GOT3 (cell line): ENCODE measurements around the gene TBC1D24.

Experiments
- DNase-seq: peaks from one replicate; lab custom pipeline; 2025; ENCODE audit warnings: mixed read lengths; lab: John Stamatoyannopoulos, UW

TBC1D24 gene

GRCh38 chr16:2499454-2499853, 24.5 kb downstream of the TBC1D24 start:
- DNase-seq = no peak

GRCh38 chr16:2499890-2500429, 25.0 kb downstream of the TBC1D24 start:
- DNase-seq = no peak

- DNase-seq = no peak
Observed at GRCh38 chr16:2500430-2500917, 25.5 kb downstream of the TBC1D24 start.

- peak; percentile 8 for DNase-seq
Observed at GRCh38 chr16:2500918-2501750, 26.2 kb downstream of the TBC1D24 start.

- no peak for DNase-seq
Observed at GRCh38 chr16:2501946-2502895, 27.3 kb downstream of the TBC1D24 start.

- DNase-seq = no peak
Observed at GRCh38 chr16:2505695-2506094, 30.8 kb downstream of the TBC1D24 start.

GRCh38 chr16:2507052-2507659, 32.2 kb downstream of the TBC1D24 start:
- no peak for DNase-seq

- DNase-seq = no peak
Observed at GRCh38 chr16:2507665-2508064, 32.7 kb downstream of the TBC1D24 start.

- DNase-seq = no peak
Observed at GRCh38 chr16:2508722-2509400, 33.9 kb downstream of the TBC1D24 start.

- no peak for DNase-seq
Observed at GRCh38 chr16:2511128-2511800, 36.3 kb downstream of the TBC1D24 start.

GRCh38 chr16:2511996-2512734, 37.2 kb downstream of the TBC1D24 start:
- no peak for DNase-seq

- DNase-seq = no peak
Observed at GRCh38 chr16:2512735-2513404, 37.9 kb downstream of the TBC1D24 start.

- peak; percentile 69 for DNase-seq
Observed at GRCh38 chr16:2513405-2514332, 38.7 kb downstream of the TBC1D24 start, which contains the start of gene ATP6V0C. TSS of gene ATP6V0C (plus strand) at chr16:2513952. CDS start at chr16:2514104, 152 bp downstream.

- DNase-seq = no peak
Observed at GRCh38 chr16:2514333-2515179, 39.6 kb downstream of the TBC1D24 start.

- DNase-seq = no peak
Observed at GRCh38 chr16:2515180-2515851, 40.4 kb downstream of the TBC1D24 start.

GRCh38 chr16:2516391-2517240, 41.7 kb downstream of the TBC1D24 start:
- no peak for DNase-seq
